Umbilical cord (tissue), 2 donors: ENCODE data around the gene NANOG. TPM values are rescaled to one million over a fixed set of nuclear protein-coding genes. Genes with fewer than 3 reads are reported as not detected.
A peak's percentile ranks its signal among the peaks of the same experiment; 100 is the strongest.
"Not testable (repeated sequence)": the region's sequence is repeated elsewhere in the genome, so short reads cannot be mapped to it uniquely, and the experiment has no call there.

ENCODE experiments used
- DNase-seq: peaks from one replicate; pipeline ENCODE4 v3.0.0-alpha.2; 2015; ENCODE audit warnings: low spot score
- total RNA-seq: library from RNA; depleted of rRNA; stranded (reverse); fragments of >200 nt; gene quantifications from one replicate; pipeline ENCODE4 v1.2.3, GENCODE V29; 2014; ENCODE audit warnings: low replicate concordance; ENCODE audit not compliant: insufficient read depth

Gene NANOG
- total RNA-seq, 1 donor from 2014 or later: 0.24 TPM

DNA sequence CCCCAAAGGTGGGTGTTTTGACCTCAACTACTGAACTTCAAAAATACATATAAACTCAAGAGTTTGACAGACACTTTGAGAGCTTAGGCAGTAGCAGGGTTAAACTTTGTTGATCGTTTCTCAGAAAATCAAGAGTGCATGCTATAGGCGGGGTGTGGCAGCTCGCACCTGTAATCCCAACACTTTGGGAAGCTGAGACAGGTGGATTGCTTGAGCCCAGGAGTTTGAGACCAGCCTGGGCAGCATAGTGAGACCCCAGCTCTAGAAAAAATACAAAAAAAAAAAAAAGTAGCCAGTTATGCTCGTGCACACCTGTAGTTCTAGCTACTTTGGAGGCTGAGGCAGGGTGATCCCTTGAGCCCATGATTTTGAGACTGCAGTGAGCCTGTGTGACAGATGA lies 12.3 kb downstream of the NANOG start:
- DNase-seq: no peak

DNA sequence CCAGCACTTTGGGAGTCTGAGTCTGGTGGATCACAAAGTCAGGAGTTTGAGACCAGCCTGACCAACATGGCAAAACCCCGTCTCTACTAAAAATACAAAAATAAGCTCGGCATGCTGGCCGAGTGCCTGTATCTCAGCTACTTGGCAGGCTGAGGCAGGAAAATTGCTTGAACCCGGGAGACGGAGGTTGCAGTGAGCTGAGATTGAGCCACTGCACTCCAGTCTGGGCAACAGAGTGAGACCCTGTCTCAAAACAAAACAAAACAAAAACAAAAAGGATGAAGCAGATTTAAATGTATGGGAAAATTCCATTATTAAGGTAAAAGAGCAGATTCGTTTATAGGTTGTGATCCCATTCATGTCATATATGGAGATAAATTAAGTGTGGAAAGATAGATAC lies 17.1 kb downstream of the NANOG start:
- not testable (repeated sequence) for DNase-seq

DNA sequence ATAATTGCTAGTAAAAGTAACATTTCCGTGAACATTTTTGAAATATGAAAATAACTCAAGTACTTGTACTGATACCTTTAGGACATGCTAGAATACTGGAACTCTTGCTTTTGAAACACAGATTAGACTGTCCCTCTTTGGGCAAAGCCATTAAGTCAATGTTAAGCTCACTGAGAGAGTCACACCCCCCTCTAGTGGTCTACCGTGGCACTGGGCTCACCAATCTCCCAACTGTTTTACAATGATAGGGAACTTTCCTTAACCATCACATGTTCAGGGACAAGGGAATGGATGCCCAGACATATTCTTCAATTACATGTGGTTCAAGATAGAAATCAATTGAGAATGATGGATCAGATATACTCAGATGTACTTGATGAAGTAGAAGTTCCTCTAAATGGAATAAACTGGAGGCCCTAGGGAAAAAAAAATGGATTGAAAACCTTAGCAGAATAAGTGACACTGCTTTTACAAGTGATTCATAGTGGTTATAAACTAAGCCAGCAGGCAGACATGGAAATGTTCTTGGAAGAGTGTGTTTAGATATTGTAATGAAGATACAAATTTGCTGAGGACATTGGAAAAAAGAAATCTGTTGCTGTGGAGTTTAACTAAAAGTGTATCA lies 17.8 kb downstream of the NANOG start:
- peak; percentile 84 for DNase-seq

DNA sequence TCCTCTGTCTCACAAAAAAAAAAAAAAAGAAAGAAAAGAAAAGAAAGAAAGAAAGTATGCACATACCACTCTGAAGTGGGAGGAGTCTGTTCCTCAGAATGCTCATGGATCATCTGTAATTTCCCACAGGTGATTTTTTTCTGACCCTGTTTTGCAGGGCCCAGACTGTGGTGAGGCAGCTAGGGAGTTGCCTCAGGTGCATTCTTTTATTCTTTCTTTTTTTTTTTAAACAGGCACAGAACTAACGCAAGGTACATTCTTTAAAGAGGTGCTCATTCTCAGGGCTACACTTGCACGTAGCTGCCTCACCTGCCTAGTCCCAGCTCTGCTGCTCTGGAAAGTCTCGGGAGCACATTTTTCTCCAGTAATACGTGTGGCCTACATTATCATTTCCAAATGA lies 36.6 kb downstream of the NANOG start:
- DNase-seq: peak; percentile 70

DNA sequence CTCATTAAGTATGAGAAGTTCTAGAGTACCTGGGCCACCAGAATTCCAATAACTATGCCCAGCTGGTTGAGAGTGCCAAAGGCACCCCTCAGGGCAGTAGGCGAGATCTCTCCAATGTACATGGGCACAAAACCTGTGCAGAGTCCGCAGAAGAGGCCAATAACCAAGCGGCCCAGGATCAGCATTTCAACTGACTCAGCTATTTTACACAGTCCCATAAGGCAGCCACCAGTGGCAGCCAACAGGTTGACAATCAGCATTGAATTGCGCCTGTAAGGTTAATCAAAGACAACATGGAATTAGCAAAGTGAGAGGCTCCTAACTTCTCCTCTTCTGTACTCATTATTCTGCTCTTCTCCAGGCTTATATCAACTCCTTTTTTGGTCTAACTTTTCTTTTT lies 40.5 kb downstream of the NANOG start:
- not testable (repeated sequence) for DNase-seq

DNA sequence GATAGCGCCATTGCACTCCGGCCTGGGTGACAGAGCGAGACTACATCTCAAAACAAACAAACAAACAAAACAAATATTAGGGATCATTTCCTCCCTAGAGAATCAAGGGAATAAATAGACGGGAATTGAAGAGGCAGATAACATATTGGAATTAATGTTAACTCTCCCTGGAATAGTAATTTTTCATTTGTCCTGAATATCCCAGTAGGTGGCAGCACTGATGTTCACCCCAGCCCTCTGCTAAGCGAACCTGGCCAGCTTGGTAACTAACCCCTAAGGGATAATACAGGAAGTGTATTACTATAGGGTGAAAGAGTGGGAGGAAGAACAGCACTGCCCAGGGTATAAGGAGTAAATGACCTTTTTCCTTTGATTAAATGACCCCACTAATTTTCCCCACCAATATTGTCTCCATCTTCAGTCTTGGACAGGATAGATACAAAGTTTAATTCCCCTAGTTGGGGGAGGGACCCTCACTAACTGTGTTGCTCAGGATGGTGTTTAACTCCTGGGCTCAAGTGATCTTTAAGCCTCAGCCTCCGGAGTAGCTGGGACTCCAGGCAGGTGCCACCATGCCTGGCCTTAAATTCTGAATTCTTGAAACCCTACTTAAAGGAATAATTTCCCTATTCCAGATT lies 43.0 kb downstream of the NANOG start:
- DNase-seq: peak; percentile 55

DNA sequence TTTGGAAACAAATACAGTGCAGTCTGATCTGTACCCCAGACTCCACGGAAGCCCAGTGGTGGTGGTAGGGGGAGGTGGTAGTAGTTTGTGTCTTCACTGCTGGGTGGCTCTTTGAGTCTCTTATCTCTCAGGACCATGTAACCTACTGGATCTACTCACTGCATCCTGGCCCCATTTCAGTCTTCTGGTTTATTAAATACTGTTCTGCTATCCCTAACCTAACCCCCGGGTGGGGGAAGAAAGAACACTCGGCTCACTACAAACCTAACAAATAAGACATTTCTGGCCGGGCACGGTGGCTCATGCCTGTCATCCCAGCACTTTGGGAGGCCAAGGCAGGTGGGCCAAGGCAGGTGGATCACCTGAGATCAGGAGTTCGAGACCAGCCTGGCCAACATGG lies 44.0 kb downstream of the NANOG start:
- not testable (repeated sequence) for DNase-seq

DNA sequence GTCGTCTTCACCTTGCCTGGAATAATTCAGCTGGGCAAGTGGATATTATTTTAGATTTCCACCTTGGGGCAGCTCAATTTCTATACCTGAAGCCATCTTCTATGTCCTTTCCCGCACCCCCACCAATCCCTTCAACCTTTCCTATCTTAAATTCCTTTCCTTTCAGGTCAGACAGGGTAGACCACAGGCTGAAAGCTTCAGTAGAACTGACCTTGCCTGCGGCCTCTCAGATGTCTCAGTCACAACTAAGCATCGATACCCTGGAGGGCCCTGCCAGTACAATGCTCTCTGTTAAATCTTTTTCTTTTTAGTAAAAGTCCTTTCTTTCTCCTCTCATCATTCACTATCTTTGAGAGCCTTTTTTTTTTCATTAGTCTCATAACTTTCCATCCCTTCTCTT lies 44.6 kb downstream of the NANOG start:
- no peak for DNase-seq

DNA sequence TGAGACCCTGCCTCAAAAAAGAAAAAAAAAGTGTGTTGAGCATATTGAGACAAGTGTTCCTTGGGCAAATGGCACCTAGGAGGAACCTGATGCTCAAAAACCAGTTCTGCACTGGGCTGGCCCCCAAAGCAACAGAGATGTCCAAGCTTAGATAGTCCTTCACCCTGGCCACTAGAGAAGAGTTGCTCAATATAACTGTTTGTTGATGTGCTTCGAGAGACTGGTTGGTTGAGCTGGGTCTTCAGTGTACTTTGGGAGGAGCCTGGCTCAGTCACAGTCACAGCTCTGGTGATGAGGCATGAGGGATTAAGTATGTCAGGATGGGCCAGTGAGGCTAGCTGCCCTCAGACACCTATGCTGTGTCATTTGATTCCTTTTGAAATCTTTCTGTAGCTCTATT lies 45.5 kb downstream of the NANOG start:
- DNase-seq: no peak

DNA sequence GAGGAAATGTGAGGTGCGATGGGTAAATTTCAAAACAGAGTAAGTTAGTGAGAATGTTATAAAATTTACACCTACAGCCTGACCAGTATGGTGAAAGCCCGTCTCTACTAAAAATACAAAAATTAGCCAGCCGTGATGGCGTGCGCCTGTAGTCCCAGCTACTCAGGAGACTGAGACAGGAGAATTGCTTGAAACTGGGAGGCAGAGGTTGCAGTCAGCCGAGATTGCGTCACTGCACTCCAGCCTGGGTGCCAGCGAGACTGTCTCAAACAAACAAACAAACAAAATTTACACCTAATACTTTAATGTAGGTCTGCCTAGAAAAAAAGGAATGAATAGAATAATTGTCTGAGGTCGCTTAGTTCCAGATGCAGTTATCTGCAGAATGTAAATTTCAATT lies 45.9 kb downstream of the NANOG start:
- no peak for DNase-seq

DNA sequence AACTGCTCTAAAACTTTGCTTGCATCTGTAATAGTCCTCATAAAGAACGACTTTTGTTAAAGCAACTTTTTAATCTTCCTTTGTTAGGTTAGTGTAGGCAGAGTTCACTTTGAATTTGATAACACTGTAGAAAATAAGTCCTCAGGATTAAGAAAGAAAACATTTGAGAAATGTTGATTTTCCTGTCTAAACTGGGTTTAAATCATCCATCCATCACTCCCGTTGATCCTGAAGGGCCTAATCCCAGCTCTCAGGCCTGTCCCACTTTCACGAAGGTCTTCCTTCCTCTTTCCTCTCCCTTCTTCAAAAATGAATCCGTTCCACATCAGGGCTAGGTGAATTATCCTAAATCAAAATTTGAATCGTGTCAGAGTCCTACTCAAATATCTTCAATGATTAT lies 46.6 kb downstream of the NANOG start:
- DNase-seq: no peak

DNA sequence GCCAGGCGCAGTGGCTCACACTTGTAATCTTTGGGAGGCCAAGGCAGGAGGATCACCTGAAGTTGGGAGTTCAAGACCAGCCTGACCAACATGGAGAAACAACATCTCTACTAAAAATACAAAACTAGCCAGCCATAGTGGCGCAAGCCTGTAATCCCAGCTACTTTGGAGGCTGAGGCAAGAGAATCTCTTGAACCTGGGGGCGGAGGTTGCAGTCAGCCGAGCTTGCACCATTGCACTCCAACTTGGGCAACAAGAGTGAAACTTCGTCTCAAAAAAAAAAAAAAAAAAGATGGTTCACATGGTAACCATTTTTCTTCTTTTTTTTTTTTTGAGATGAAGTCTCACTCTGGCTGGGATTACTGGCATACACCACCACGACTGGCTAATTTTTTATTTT lies 48.2 kb downstream of the NANOG start:
- DNase-seq: no peak

DNA sequence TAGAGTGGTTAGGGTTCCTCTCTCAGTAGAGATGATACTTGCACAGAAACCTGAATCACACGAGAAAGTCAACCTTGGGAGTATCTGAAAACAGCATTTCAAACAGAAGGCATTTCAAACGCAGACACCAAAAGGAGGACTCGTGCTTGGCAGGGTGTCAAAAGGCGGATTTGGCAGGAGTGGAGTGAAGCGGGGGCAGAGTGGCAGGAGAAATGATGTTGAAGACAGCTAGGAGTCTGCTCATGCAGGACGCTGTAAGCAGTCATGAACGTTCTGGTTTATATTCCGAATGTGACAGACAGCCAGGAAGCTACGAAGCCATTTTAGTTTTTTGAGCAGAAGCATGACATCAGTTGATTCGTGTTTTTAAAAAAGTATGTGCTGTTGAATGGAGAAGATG lies 50.0 kb downstream of the NANOG start:
- DNase-seq: peak; percentile 79

DNA sequence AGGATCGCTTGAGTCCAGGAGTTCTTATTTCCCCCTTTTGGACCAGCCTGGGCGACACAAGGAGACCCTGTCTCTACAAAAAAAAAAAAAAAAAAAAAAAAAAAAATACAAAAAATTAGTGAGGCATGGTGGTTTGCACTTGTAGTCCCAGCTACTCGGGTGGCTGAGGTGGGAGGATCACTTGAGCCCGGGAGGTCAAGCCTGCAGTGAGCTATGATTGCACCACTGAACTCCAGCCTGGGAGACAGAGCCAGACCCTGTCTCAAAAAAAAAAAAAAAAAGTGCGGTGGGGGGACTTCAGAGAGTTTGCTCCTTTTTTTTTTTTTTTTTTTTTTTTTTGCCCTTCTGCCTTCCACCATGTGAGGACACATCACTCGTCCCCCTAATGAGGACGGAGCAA lies 50.6 kb downstream of the NANOG start:
- not testable (repeated sequence) for DNase-seq

DNA sequence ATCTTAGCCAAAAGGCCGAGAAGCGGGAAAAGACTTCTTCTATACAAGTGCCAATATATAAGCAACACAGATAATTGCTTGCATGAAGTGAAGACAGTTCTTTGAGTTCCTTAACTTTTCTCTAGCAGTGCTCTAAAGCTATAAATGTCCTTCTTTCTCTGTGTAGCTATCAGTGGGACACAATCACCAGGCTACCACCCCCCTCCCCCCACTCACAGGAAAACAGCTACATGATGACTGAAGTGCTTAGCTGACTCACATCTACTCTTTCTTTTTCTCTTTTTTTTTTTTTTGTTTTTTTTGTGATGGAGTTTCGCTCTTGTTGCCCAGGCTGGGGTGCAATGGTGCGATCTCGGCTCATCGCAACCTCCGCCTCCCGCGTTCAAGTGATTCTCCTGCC lies 53.2 kb downstream of the NANOG start:
- not testable (repeated sequence) for DNase-seq

DNA sequence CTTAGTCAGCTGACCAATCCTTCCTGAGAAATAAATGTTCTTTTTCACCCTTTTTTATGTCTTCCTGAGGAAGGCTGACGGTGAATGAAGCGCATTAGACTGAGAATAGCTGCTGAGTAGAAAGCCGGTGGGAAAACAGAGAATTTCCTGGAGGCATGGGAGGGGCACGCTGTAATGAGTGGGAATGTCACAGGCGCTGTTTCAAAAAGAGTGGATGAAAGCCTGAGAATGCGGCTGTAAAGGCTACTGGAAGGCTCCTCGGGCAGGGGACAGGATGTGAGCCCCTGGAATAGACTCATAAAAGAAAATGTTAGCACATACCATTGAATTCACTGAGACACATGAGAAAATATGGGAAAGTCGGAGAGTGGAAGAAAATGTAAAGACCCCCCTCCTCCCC lies 53.9 kb downstream of the NANOG start:
- not testable (repeated sequence) for DNase-seq

DNA sequence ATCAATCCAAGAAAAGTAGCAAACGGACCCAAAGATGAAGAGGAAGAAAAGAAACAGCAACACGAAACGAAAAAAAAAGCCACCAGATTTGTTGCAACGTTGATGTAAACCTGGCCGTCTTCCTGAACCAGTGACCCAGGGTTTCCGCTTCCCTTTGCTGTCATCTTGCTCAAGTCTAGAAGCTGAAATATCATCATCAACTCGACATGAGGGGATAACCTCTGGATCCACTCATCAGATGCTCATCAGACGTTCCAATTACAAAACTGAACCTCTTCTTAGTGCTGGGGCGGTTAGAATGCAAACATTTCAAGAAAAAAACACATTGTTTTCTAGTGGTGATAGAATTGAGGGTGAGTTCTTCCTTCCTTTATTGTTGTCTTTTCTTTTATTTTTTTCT lies 54.4 kb downstream of the NANOG start:
- not testable (repeated sequence) for DNase-seq

DNA sequence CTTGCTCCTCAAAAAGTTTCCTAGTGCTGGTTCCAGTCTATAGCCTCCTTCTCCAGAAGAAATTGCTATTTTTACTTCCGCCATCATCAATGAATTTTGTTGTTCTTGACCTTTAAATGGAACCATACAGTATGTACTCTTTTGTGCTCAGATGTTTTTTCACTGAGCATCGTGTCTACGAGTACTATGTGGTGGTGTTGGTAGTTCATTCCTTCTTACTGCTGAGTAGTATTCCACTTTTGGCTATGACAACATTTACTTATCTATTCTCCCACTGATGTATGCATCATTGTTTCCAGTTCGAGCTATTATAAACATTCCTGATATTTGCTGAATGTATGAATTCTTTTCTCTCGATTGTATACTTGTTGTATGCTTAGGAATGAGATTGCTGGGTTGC lies 54.9 kb downstream of the NANOG start:
- DNase-seq: no peak

DNA sequence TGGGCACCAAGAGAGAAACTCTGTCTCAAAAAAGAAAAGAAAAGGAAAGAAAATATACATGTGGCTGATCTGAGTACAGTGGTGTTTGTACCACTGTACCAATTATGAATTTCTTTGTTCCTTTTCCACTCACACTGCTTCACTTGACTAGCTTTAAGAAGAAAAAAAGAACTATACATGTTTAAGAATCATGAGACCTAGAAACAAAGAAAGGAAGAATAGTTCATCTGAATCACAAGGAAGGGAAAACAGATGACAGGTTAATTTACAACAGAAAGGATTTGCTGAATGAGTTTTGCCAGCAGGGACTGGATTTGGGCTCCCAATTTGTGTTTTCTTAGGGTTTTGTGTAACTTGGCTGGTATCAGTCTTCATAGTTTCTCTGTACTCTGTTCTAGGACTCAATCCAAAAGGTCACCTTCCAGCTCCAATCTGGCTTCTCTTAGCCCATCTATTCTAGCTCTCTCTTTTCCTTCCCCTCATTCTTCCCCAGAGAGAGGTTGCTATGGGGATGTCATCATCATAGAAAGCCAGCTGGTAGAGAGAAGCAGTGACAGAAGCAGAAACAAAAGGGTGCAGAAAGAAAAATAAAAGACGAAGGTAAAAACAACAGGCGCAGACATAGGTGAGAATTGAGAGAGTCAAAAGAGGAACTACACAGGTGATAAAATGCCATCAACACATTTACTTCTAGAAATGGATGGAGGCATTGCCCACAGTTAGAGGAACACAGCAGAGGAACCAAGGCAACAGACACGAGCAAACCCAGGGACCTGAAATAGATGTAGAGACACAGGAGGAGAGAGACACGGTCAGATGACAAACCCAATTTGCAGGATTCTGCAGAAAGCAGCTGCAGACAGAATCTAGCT lies 58.3 kb downstream of the NANOG start:
- peak; percentile 29 for DNase-seq

DNA sequence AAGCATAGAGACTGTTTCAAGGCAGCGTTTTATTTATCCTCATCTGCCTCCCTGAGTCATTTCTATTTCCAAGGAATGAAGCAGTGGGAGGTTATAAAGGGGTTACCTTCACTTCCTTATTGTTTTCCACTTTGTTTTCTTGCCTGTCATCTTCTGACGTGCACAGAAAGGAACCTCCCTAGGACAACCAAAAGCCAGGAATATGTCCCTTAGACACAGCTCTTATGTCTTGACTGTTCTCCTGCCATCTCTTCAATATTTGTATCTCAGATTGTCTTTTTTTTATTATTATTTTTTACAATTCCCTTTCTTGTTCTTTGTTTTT lies 58.9 kb downstream of the NANOG start:
- DNase-seq: not testable (repeated sequence)
